NCI-H1930 (cell line): ENCODE measurements around the gene ELAVL1.

Source experiments
- DNase-seq, 2 experiments: peaks; one replicate each; lab custom pipeline; 2025; lab: John Stamatoyannopoulos, UW

ELAVL1 gene

GRCh38 chr19:7909471-7910067, 95.9 kb downstream of the ELAVL1 start:
- DNase-seq, result no peak

GRCh38 chr19:7908742-7909461, 96.5 kb downstream of the ELAVL1 start:
- no peak for DNase-seq
